Neural cell (in vitro differentiated cells): ENCODE results near the gene LYRM7. TPM values are rescaled to one million over a fixed set of nuclear protein-coding genes. Genes with fewer than 3 reads are reported as not detected.

Experiments
- H2AFZ ChIP-seq: fragments of 200-600, 300-800 bp; sonication (generic), shearing (Covaris generic); 2 replicates; pipeline ENCODE4 v1.6.0; 2014; ENCODE audit warnings: low read depth, mild to moderate bottlenecking, antibody characterized with exemption, low read length, moderate library complexity
- H3F3A ChIP-seq: fragments of 200-600 bp; shearing (Covaris generic); 2 replicates; pipeline ENCODE4 v1.6.1; 2016; ENCODE audit warnings: mild to moderate bottlenecking, moderate library complexity, mixed read lengths, antibody characterized with exemption, low read length; ENCODE audit not compliant: insufficient read depth, poor library complexity, severe bottlenecking
- H3K27ac ChIP-seq: fragments of 200-600, 300-800 bp; sonication (generic), shearing (Covaris generic); 2 replicates; pipeline ENCODE4 v1.5.1; 2014; ENCODE audit warnings: mild to moderate bottlenecking, low read length, moderate library complexity
- H3K27me3 ChIP-seq: fragments of 300-800, 200-600 bp; sonication (generic), shearing (Covaris generic); 2 replicates; pipeline ENCODE4 v1.6.0; 2014; ENCODE audit warnings: mild to moderate bottlenecking, low read depth, low read length, moderate library complexity; ENCODE audit not compliant: insufficient read depth
- H3K36me3 ChIP-seq: fragments of 300-800, 200-600 bp; sonication (generic), shearing (Covaris generic); 2 replicates; pipeline ENCODE4 v1.5.1; 2014; ENCODE audit warnings: mild to moderate bottlenecking, antibody characterized with exemption, low read length, moderate library complexity; ENCODE audit not compliant: insufficient read depth
- H3K4me2 ChIP-seq: fragments of 300-800, 200-600 bp; sonication (generic), shearing (Covaris generic); 2 replicates; pipeline ENCODE4 v1.6.0; 2014; ENCODE audit warnings: mild to moderate bottlenecking, low read length
- H3K4me3 ChIP-seq: fragments of 300-800, 200-600 bp; sonication (generic), shearing (Covaris generic); 2 replicates; pipeline ENCODE4 v1.5.1; 2014; ENCODE audit warnings: mild to moderate bottlenecking, low read length, moderate library complexity
- H3K79me2 ChIP-seq: fragments of 200-600 bp; shearing (Covaris generic); replicated peaks from 2 replicates; pipeline ENCODE4 v1.6.0; 2014; ENCODE audit warnings: mild to moderate bottlenecking, low read length, moderate library complexity; ENCODE audit not compliant: insufficient read depth
- H3K9ac ChIP-seq: fragments of 300-800, 200-600 bp; sonication (generic), shearing (Covaris generic); 2 replicates; pipeline ENCODE4 v1.6.1; 2016; ENCODE audit warnings: mild to moderate bottlenecking, low read length, mixed read lengths
- H3K9me2 ChIP-seq: fragments of 200-600 bp; shearing (Covaris generic); 2 replicates; pipeline ENCODE4 v1.6.1; 2016; ENCODE audit warnings: mild to moderate bottlenecking, low read length, mixed read lengths; ENCODE audit not compliant: insufficient read depth
- H3K9me3 ChIP-seq: fragments of 200-600, 300-800 bp; sonication (generic), shearing (Covaris generic); 2 replicates; pipeline ENCODE4 v1.6.1; 2016; ENCODE audit warnings: mild to moderate bottlenecking, mixed run types, low read length, moderate library complexity, mixed read lengths
- H4K20me1 ChIP-seq: fragments of 200-600 bp; shearing (Covaris generic); 2 replicates; pipeline ENCODE4 v1.6.1; 2016; ENCODE audit warnings: mild to moderate bottlenecking, mixed run types; ENCODE audit not compliant: insufficient read depth
- CTCF ChIP-seq: fragments of 450-650 bp; IDR thresholded peaks from 2 replicates; pipeline ENCODE4 v1.5.1; 2014; ENCODE audit warnings: antibody characterized with exemption, mild to moderate bottlenecking, moderate library complexity; ENCODE audit not compliant: poor library complexity, severe bottlenecking
- EP300 ChIP-seq: fragments of 450-650 bp; conservative IDR thresholded peaks from 2 replicates; pipeline ENCODE4 v1.6.1; 2014; ENCODE audit warnings: antibody characterized with exemption, mild to moderate bottlenecking, moderate library complexity; ENCODE audit not compliant: poor library complexity, severe bottlenecking
- EZH2 ChIP-seq: fragments of 200-600, 300-800 bp; shearing (Covaris generic), sonication (generic); IDR thresholded peaks from 2 replicates; pipeline ENCODE4 v1.6.1; 2014; ENCODE audit warnings: antibody characterized with exemption, low read length, borderline replicate concordance, mild to moderate bottlenecking; ENCODE audit not compliant: insufficient read depth, poor library complexity, severe bottlenecking
- MXI1 ChIP-seq: fragments of 450-650 bp; conservative IDR thresholded peaks from 2 replicates; pipeline ENCODE4 v1.6.1; 2014; ENCODE audit warnings: antibody characterized with exemption, mild to moderate bottlenecking; ENCODE audit not compliant: poor library complexity, severe bottlenecking
- POLR2AphosphoS5 ChIP-seq: IDR thresholded peaks from 2 replicates; pipeline ENCODE4 v1.6.1; 2012
- RAD21 ChIP-seq: fragments of 450-650 bp; conservative IDR thresholded peaks from 2 replicates; pipeline ENCODE4 v1.6.1; 2014; ENCODE audit warnings: antibody characterized with exemption, mild to moderate bottlenecking, moderate library complexity
- SMC3 ChIP-seq: fragments of 450-650 bp; conservative IDR thresholded peaks from 2 replicates; pipeline ENCODE4 v1.6.1; 2014; ENCODE audit warnings: antibody characterized with exemption, mild to moderate bottlenecking, moderate library complexity; ENCODE audit not compliant: poor library complexity
- TAF1 ChIP-seq: IDR thresholded peaks from 2 replicates; pipeline ENCODE4 v1.6.1; 2012; ENCODE audit warnings: low read depth
- polyA plus RNA-seq: library from polyadenylated mRNA; depleted of rRNA; stranded (reverse); fragments of >200 nt; gene quantifications from 2 replicates; pipeline ENCODE4 v1.2.3, GENCODE V29; 2014
- TF ChIP-seq, protein P1 (sequence below): IDR thresholded peaks from 2 replicates; pipeline ENCODE4 v1.6.1; 2012; ENCODE audit warnings: borderline replicate concordance

LYRM7 gene
- polyA plus RNA-seq, 1 donor from 2014 or later, result 8.3 TPM

DNA sequence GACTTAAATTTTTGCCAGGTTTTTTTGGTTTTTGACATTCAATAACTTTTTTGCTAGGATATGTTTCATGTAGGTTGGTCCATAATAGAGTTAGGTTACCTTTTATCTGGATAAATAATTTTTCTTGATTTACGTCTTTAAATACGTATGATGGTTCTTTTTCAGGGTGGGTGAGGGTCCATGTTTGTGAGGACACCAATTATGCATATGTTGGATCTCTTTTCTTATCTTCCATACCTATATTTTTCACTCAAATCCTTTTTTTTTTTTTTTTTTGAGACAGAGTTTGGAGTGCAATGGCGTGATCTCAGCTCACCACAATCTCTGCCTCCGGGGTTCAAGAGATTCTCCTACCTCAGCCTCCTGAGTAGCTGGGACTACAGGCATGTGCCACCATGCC lies 75.8 kb downstream of the LYRM7 start:
- Histone ChIP-seq H3K36me3 (no peaks in the 10 kb centered on the region), H3K79me2 (no peaks in the 10 kb centered on the region), H4K20me1 (no peaks in the 10 kb centered on the region), H3F3A (no peaks in the 10 kb centered on the region), H3K9me2 (no peaks in the 10 kb centered on the region), H2AFZ (no peak overlapping the region), H3K27ac (no peak overlapping the region), H3K9ac (no peak overlapping the region), H3K9me3 (no peaks in the 10 kb centered on the region), H3K4me2 (no peak overlapping the region), H3K4me3 (no peak overlapping the region), H3K27me3 (no peaks in the 10 kb centered on the region)
- TF ChIP-seq, protein P1, sequence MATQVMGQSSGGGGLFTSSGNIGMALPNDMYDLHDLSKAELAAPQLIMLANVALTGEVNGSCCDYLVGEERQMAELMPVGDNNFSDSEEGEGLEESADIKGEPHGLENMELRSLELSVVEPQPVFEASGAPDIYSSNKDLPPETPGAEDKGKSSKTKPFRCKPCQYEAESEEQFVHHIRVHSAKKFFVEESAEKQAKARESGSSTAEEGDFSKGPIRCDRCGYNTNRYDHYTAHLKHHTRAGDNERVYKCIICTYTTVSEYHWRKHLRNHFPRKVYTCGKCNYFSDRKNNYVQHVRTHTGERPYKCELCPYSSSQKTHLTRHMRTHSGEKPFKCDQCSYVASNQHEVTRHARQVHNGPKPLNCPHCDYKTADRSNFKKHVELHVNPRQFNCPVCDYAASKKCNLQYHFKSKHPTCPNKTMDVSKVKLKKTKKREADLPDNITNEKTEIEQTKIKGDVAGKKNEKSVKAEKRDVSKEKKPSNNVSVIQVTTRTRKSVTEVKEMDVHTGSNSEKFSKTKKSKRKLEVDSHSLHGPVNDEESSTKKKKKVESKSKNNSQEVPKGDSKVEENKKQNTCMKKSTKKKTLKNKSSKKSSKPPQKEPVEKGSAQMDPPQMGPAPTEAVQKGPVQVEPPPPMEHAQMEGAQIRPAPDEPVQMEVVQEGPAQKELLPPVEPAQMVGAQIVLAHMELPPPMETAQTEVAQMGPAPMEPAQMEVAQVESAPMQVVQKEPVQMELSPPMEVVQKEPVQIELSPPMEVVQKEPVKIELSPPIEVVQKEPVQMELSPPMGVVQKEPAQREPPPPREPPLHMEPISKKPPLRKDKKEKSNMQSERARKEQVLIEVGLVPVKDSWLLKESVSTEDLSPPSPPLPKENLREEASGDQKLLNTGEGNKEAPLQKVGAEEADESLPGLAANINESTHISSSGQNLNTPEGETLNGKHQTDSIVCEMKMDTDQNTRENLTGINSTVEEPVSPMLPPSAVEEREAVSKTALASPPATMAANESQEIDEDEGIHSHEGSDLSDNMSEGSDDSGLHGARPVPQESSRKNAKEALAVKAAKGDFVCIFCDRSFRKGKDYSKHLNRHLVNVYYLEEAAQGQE, result no peak
- no peak for TF ChIP-seq RAD21
- TF ChIP-seq EP300, result no peak
- TF ChIP-seq SMC3, result no peak
- no peak for TF ChIP-seq CTCF
- TF ChIP-seq TAF1, result no peak
- TF ChIP-seq EZH2, result no peak
- no peak for TF ChIP-seq MXI1
- TF ChIP-seq POLR2AphosphoS5, result no peak

DNA sequence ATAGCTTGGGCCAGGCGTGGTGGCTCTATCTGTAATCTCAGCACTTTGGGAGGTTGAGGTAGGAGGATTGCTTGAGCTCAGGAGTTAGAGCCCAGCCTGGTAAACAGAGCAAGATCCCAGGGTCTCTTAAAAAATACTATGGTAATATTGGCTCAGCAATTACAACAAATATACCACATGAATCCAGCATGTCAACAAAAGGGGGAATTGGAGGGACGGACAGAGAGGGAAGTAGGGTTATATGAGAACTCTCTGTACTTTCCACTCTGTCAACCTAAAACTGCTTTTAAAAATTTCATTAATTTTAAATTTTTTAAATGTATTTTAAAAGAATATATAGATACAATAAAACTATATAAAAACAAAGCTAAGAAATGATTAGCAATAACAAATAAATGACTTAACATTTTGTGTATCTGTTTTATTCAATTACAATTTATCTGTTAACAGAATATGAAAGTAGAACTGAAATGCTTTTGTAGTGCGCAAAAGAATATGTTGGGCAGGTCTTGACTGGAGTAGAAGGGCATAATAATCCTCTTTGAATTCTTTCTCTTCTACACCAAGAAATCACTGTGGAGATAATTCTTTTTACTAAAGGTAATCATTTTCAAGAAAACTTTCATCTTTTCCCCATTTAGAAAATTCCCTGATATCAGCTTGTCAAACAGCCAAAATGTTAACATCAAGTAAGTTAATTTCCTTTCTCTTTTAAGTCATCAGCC lies 80.2 kb downstream of the LYRM7 start:
- Histone ChIP-seq H3F3A (no peaks in the 10 kb centered on the region), H2AFZ (no peak overlapping the region), H4K20me1 (no peaks in the 10 kb centered on the region), H3K27ac (no peak overlapping the region), H3K9me2 (no peaks in the 10 kb centered on the region), H3K4me2 (no peak overlapping the region), H3K4me3 (no peak overlapping the region), H3K9ac (no peak overlapping the region), H3K27me3 (no peaks in the 10 kb centered on the region), H3K9me3 (no peaks in the 10 kb centered on the region), H3K79me2 (no peaks in the 10 kb centered on the region), H3K36me3 (no peaks in the 10 kb centered on the region)
- TF ChIP-seq EP300 (no peak), MXI1 (no peak), RAD21 (no peak)
- TF ChIP-seq, protein P1, result no peak
